HG03439 (cell line): Measurements from ENCODE around the gene ROCK2.
"Not testable (repeated sequence)": the region's sequence is repeated elsewhere in the genome, so short reads cannot be mapped to it uniquely, and the experiment has no call there.

Experiments
- ATAC-seq: cut with Tn5 transposase; IDR thresholded peaks from one replicate; pipeline ENCODE4 v1.9.1; 2021; ENCODE audit warnings: mild to moderate bottlenecking, moderate library complexity; ENCODE audit not compliant: unreplicated experiment

The ROCK2 gene

GRCh38 chr2:11278219-11278618, 66.2 kb downstream of the ROCK2 start:
- ATAC-seq = no peak

DNA sequence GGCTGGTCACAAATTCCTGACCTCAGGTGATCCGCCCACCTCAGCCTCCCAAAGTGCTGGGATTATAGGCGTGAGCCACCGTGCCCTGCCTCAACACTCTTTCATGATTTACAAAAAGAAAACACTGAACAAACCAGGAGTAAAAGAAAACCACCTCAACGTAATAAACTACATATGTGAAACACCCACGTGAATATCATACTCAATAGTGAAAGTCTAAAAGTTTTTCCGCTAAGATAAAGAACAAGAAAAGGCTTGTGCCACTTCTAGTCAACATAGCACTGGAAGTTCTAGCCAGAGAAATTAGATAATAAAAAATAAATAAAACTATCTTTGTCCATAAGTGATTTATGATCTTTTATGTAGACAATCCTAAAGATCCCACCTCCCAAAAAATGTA, 68.5 kb downstream of the ROCK2 start:
- no peak for ATAC-seq

- ATAC-seq = no peak
These were observed 73.5 kb downstream of the ROCK2 start for GRCh38 chr2:11270891-11271290.

DNA sequence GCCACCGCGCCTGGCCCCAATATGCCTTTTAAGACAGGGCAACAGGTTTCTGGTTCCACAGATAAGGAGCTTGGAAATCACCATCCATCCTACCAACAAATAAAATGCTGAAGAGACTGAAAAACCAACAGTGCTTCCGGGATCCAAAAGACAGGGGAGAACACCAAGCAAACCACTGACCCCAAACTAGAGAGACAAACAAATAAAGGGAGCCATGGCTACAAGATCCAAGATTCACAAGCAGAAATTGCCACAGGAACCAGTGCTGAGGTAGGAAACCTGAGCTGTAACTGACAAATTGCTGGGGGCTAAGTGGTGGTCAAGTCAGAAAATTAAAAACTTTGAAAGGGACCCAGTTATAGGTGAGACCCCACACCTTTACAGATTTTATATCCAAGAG, 76.5 kb downstream of the ROCK2 start:
- ATAC-seq = no peak

DNA sequence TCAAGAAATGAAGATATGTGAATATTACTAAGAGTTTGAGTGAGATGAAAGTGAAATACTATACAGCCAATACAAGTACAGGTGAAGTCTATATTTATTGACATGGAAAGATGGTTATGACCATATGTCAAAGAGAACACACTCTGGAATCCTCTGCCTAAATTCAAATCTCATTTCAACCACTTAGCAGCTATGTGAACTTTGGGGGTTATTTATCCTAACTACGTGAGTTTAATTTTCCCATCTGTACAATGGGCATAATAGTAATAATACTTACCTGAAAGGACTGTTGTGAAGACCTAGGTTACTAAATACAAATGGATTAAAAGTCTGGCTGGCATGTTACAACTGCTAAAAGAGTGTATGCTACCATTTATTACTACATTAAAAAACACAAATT, 79.6 kb downstream of the ROCK2 start:
- no peak for ATAC-seq

- no peak for ATAC-seq
These were observed 80.4 kb downstream of the ROCK2 start for GRCh38 chr2:11264007-11264406.

DNA sequence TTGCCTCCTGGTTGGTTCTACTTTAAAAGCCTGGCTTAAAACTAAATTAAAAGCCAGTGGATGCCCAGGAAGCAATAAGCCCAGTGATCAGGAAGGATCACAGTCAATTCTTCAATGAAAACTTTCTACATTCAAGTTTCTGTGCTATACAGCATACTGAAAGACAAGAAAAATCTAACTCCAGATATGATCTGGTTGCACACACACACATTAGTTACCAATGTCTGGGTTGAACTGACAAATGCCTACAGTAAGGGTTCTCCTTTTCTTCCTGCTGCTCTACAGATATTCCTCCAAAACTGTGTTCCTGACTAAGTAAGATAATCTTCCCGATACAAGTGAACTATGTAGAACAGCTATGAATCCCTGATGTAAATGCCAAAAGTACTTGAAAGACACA, 81.3 kb downstream of the ROCK2 start:
- no peak for ATAC-seq

DNA sequence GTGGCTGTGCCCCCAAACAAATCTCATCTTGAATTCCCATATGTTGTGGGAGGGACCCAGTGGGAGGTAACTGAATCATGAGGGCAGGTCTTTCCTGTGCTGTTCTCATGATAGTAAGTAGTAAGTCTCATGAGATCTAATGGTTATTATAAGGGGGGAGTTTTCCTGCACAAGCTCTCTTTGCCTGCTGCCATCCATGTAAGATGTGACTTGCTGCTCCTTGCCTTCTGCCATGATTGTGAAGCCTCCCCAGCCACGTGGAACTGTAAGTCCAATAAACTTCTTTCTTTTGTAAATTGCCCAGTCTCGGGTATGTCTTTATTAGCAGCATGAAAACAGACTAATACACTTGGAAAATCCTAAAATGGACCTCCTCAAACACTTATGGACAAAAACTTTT, 82.0 kb downstream of the ROCK2 start:
- ATAC-seq = not testable (repeated sequence)

- ATAC-seq = not testable (repeated sequence)
These were observed 82.9 kb downstream of the ROCK2 start for GRCh38 chr2:11261564-11261963.

DNA sequence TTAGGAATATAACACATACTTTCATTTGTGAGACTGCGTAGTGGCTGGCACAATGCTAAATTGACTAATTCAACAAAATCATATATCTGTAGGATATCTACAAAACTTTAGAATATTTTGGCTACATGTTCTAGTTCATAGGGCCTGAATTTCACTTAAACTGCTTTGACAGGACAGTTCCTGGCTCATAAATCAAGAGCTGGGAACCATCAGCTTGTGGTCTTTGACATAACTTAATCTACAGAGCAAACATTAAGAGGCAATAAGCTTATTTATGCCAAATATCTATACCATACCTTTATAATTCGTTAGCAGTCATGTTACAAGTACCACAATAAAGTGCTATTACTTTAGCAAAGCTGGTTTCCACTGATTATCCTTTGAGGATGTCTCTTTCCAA, 83.5 kb downstream of the ROCK2 start:
- ATAC-seq = no peak

- ATAC-seq = no peak
These were observed 86.5 kb downstream of the ROCK2 start for GRCh38 chr2:11257964-11258363.

DNA sequence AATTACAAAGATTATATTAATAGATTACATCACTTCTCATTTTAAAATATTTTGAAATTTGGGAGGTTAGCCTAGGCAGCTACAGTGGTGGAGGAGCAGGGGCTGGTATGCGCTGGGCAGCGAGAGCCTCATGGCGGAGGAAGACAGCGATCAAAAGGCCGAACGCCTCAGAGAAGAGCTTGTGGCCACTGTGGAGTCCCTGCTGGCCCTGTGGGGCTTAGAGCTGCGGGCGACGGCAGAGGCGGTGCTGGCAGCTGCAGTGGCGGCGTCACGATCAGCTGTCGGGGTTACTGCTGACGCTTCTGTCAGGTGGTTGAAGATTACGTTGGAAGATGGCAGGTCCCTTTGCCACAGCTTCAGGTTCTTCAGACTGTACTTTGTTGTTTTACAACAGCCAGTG, 87.4 kb downstream of the ROCK2 start:
- no peak for ATAC-seq

- no peak for ATAC-seq
These were observed 88.3 kb downstream of the ROCK2 start for GRCh38 chr2:11256166-11256565.

- ATAC-seq = no peak
These were observed 90.3 kb downstream of the ROCK2 start for GRCh38 chr2:11254100-11254536.

DNA sequence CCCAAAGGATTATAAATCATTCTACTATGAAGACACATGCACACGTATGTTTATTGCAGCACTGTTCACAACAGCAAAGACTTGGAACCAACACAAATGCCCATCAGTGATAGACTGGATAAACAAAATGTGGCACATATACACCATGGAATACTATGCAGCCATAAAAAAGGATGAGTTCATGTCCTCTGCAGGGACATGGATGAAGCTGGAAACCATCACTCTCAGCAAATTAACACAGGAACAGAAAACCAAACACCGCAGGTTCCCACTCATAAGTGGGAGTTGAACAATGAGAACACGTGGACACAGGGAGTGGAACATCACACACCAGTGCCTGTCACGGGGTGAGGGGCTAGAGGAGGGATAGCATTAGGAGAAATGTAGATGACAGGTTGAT, 92.0 kb downstream of the ROCK2 start:
- not testable (repeated sequence) for ATAC-seq

- ATAC-seq = no peak
These were observed 93.8 kb downstream of the ROCK2 start for GRCh38 chr2:11250400-11251196.

- no peak for ATAC-seq
These were observed 99.1 kb downstream of the ROCK2 start for GRCh38 chr2:11245322-11245721.

DNA sequence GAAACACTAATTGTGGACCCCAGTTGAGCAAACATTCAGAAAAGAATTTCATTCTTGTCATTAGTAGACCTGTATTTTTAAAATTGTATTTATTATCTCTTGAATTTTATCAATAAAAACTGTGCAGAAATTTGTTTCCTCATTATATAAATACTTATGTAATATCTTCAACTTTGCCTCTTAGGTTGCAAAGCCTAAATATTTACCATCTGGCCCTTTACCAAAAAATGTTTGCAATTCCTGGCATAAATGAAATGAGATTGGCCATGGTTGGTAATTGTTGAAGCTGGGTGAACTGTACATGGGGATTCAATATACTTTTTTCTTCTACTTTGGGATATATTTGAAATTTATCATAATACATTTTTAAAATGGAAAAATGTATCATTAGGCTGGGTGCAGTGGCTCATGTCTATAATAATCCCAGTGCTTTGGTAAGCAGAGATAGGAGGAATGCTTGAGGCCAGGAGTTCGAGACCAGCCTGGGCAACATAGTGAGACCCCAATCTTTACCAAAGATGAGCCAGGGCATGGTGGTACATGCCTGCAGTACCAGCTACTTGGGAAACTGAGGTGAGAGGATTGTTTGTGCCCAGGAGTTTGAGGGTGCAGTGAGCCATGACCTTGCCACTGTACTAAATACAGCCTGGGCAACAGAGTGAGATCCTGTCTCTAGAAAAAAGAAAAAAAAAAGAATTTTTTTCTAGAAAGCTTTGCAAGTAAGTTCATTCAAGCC, 100.2 kb downstream of the ROCK2 start:
- ATAC-seq = no peak

GRCh38 chr2:11243512-11243911, 100.9 kb downstream of the ROCK2 start:
- no peak for ATAC-seq

- no peak for ATAC-seq
These were observed 101.8 kb downstream of the ROCK2 start for GRCh38 chr2:11242542-11243174.

GRCh38 chr2:11241412-11242203, 102.8 kb downstream of the ROCK2 start:
- no peak for ATAC-seq
